Loucy (cell line): ENCODE measurements around the gene OR8B12.

Experiments
- H2AFZ ChIP-seq: fragments of 200-600 bp; sonication (generic); 2 replicates; pipeline ENCODE4 v1.6.0; 2016; ENCODE audit warnings: antibody characterized with exemption, mild to moderate bottlenecking, low read length, moderate library complexity
- H3F3A ChIP-seq: fragments of 200-600 bp; 2 replicates; pipeline ENCODE4 v1.6.0; 2016; ENCODE audit warnings: antibody characterized with exemption, low read depth, mild to moderate bottlenecking
- H3K27me3 ChIP-seq: fragments of 200-600 bp; sonication (generic); 2 replicates; pipeline ENCODE4 v1.6.1; 2014; ENCODE audit warnings: low read length, mild to moderate bottlenecking; ENCODE audit not compliant: insufficient read depth, poor library complexity, severe bottlenecking
- H3K36me3 ChIP-seq: fragments of 200-600 bp; sonication (generic); 2 replicates; pipeline ENCODE4 v1.6.1; 2016; ENCODE audit warnings: low read length; ENCODE audit not compliant: insufficient read depth
- H3K4me1 ChIP-seq: fragments of 200-600 bp; sonication (generic); 2 replicates; pipeline ENCODE4 v1.5.1; 2014; ENCODE audit warnings: low read length, mild to moderate bottlenecking; ENCODE audit not compliant: insufficient read depth, poor library complexity, severe bottlenecking
- H3K4me2 ChIP-seq: fragments of 200-600 bp; sonication (generic); 2 replicates; pipeline ENCODE4 v1.6.0; 2014; ENCODE audit warnings: antibody characterized with exemption, low read length, low read depth, mild to moderate bottlenecking; ENCODE audit not compliant: poor library complexity, severe bottlenecking
- H3K4me3 ChIP-seq: fragments of 200-600 bp; sonication (generic); 2 replicates; pipeline ENCODE4 v1.5.1; 2014; ENCODE audit warnings: low read length, mild to moderate bottlenecking, mixed read lengths; ENCODE audit not compliant: poor library complexity, severe bottlenecking
- H3K79me2 ChIP-seq: fragments of 200-600 bp; sonication (generic); 2 replicates; pipeline ENCODE4 v1.6.1; 2014; ENCODE audit warnings: low read length; ENCODE audit not compliant: insufficient read depth
- H3K9ac ChIP-seq: fragments of 200-600 bp; sonication (generic); 2 replicates; pipeline ENCODE4 v1.6.0; 2014; ENCODE audit warnings: mild to moderate bottlenecking, low read depth, low read length, moderate library complexity; ENCODE audit not compliant: poor library complexity, severe bottlenecking
- H3K9me2 ChIP-seq: fragments of 200-600 bp; sonication (generic); replicated peaks from 2 replicates; pipeline ENCODE4 v1.6.1; 2016; ENCODE audit warnings: low read depth, low read length, mixed read lengths
- H3K9me3 ChIP-seq: fragments of 200-600 bp; sonication (generic); 2 replicates; pipeline ENCODE4 v1.6.1; 2014; ENCODE audit warnings: mild to moderate bottlenecking, antibody characterized with exemption, low read length, low read depth; ENCODE audit not compliant: insufficient read depth
- H4K20me1 ChIP-seq: fragments of 200-600 bp; sonication (generic); 2 replicates; pipeline ENCODE4 v1.6.0; 2014; ENCODE audit warnings: antibody characterized with exemption, low read length, mild to moderate bottlenecking; ENCODE audit not compliant: insufficient read depth, poor library complexity, severe bottlenecking
- CTCF ChIP-seq: fragments of 200-600 bp; sonication (generic); conservative IDR thresholded peaks from 2 replicates; pipeline ENCODE4 v1.5.1; 2014; ENCODE audit warnings: mild to moderate bottlenecking, antibody characterized with exemption, low read length
- EZH2phosphoT487 ChIP-seq: fragments of 200-600 bp; IDR thresholded peaks from 2 replicates; pipeline ENCODE4 v1.6.1; 2018; ENCODE audit warnings: antibody characterized with exemption, mild to moderate bottlenecking, moderate library complexity, borderline replicate concordance

Gene OR8B12

DNA sequence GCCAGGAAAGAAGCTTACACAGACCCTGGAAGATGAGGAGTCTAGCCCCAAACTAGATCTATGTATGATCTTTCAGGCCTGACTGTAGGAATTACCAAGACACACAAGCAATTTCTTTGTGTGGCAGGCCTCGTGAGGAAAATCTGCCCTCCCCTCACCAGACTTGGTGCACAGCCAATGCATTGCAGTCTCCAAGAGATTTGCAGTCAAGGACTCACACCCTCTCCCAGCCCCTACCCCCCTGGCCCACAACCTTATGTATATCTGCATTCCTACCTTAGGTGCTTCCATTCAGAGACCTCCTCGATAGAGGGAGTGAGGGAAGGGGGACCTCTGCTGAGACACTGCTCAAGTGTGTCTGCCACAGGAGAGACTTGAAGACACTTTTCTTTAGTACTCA, 9.8 kb downstream of the OR8B12 start:
- Histone ChIP-seq H3K27me3 (no peaks in the 10 kb centered on the region), H3K4me2 (no peak overlapping the region), H3K79me2 (no peaks in the 10 kb centered on the region), H3K9me3 (no peaks in the 10 kb centered on the region), H4K20me1 (no peaks in the 10 kb centered on the region), H3K9me2 (no peaks in the 10 kb centered on the region), H3K36me3 (no peaks in the 10 kb centered on the region), H3F3A (no peaks in the 10 kb centered on the region), H3K4me1 (no peaks in the 10 kb centered on the region), H3K4me3 (no peak overlapping the region), H3K9ac (no peak overlapping the region), H2AFZ (no peak overlapping the region)
- no peak for TF ChIP-seq EZH2phosphoT487
- no peak for TF ChIP-seq CTCF

DNA sequence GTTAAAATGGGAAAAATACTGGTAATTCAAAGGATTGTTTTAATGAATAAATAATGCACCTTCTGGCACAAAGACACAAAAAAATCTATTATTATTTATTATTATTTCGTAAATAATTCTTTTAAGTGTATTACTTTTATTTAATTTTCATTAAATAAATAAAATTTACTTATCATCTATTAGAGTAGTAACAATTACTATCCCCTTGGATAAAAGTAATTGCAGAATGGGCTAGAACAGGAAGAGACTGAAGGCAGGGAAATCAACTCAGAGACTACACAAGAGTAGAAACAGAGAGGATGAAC, 23.0 kb downstream of the OR8B12 start:
- no peak overlapping the region for H3K4me3 ChIP-seq
- H3K9me2 ChIP-seq, result no peaks in the 10 kb centered on the region
- TF ChIP-seq EZH2phosphoT487 (no peak), CTCF (no peak)
- no peaks in the 10 kb centered on the region for H4K20me1 ChIP-seq
- H2AFZ ChIP-seq, result no peak overlapping the region
- H3K4me2 ChIP-seq, result no peak overlapping the region
- H3K27me3 ChIP-seq, result no peaks in the 10 kb centered on the region
- H3K9me3 ChIP-seq, result no peaks in the 10 kb centered on the region
- H3K9ac ChIP-seq, result no peak overlapping the region
- no peaks in the 10 kb centered on the region for H3F3A ChIP-seq
- H3K4me1 ChIP-seq, result no peaks in the 10 kb centered on the region
- H3K79me2 ChIP-seq, result no peaks in the 10 kb centered on the region
- no peaks in the 10 kb centered on the region for H3K36me3 ChIP-seq

DNA sequence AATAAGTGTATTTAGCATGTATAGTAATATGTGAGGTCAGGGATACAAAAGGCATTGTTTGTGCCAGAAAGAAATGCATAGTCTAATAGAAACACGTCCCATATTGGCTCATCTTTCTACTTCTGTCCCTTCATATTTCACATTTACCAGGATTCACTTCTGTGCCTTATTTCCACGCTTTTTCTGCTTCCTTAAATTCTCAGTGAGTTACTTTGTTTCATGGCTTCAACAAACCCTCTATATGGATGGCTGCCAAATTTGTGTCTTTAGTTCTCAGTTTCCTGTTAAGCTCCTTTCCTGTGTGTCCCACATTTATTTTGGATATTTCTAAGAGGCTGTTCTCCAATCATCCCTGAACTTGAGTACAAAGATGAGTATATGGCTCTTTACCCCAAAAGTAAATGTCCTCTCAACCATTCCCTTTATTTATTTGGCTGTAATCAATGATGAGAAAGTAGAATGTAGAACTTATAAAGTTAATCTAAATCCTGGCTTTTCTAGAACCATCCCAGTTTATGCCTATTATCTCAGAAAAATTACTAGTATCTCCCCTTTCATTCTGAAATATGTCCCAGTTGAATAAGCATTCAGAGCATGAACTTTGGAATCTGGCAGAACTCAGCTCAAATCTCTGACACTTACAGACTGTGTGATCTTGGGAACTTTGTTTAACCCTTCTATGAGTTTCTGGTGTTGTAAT, 23.5 kb downstream of the OR8B12 start:
- no peak overlapping the region for H3K4me3 ChIP-seq
- no peak overlapping the region for H3K4me2 ChIP-seq
- no peaks in the 10 kb centered on the region for H3K27me3 ChIP-seq
- no peaks in the 10 kb centered on the region for H4K20me1 ChIP-seq
- no peaks in the 10 kb centered on the region for H3K4me1 ChIP-seq
- H3F3A ChIP-seq, result no peaks in the 10 kb centered on the region
- no peaks in the 10 kb centered on the region for H3K9me2 ChIP-seq
- no peaks in the 10 kb centered on the region for H3K79me2 ChIP-seq
- no peaks in the 10 kb centered on the region for H3K36me3 ChIP-seq
- no peak overlapping the region for H2AFZ ChIP-seq
- no peak for TF ChIP-seq CTCF
- no peaks in the 10 kb centered on the region for H3K9me3 ChIP-seq
- no peak overlapping the region for H3K9ac ChIP-seq
